ENCODE results near the gene ARHGAP15. TPM values are rescaled to one million over a fixed set of nuclear protein-coding genes. Genes with fewer than 3 reads are reported as not detected.

Gene ARHGAP15
- total RNA-seq, 1 donor from 2014 or later, result not detected

- DNase-seq (ENCODE audit: low read depth), result no peak
- no peak for TF ChIP-seq CTCF (conservative IDR thresholded peaks at IDR 0.05; ENCODE audit: low read depth, low read length)
- H3K4me3 ChIP-seq (ENCODE audit: low read depth, low read length), result no peak overlapping the region
Observed at GRCh38 chr2:143390171-143390570, 261.0 kb downstream of the ARHGAP15 start.

- DNase-seq (ENCODE audit: low read depth), result no peak
Observed at GRCh38 chr2:143392358-143392757, 263.1 kb downstream of the ARHGAP15 start.

GRCh38 chr2:143394062-143394461 lies 264.8 kb downstream of the ARHGAP15 start:
- no peak overlapping the region for H3K4me3 ChIP-seq (ENCODE audit: low read depth, low read length)
- TF ChIP-seq CTCF (conservative IDR thresholded peaks at IDR 0.05; ENCODE audit: low read depth, low read length), result no peak
- DNase-seq (ENCODE audit: low read depth), result no peak

More at GRCh38 chr2:143392358-143392757, 263.1 kb downstream of the ARHGAP15 start:
- H3K4me3 ChIP-seq (ENCODE audit: low read depth, low read length), result no peak overlapping the region
- TF ChIP-seq CTCF (conservative IDR thresholded peaks at IDR 0.05; ENCODE audit: low read depth, low read length), result no peak

GRCh38 chr2:143397884-143398614 lies 268.8 kb downstream of the ARHGAP15 start:
- no peak for DNase-seq (ENCODE audit: low read depth)
- TF ChIP-seq CTCF (conservative IDR thresholded peaks at IDR 0.05; ENCODE audit: low read depth, low read length), result no peak

GRCh38 chr2:143398781-143399180 lies 269.6 kb downstream of the ARHGAP15 start:
- TF ChIP-seq CTCF (conservative IDR thresholded peaks at IDR 0.05; ENCODE audit: low read depth, low read length), result no peak
- no peak overlapping the region for H3K4me3 ChIP-seq (ENCODE audit: low read depth, low read length)
- no peak for DNase-seq (ENCODE audit: low read depth)

More at GRCh38 chr2:143397884-143398614, 268.8 kb downstream of the ARHGAP15 start:
- H3K4me3 ChIP-seq (ENCODE audit: low read depth, low read length), result no peak overlapping the region

- no peak for DNase-seq (ENCODE audit: low read depth)
- H3K4me3 ChIP-seq (ENCODE audit: low read depth, low read length), result no peak overlapping the region
- no peak for TF ChIP-seq CTCF (conservative IDR thresholded peaks at IDR 0.05; ENCODE audit: low read depth, low read length)
Observed at GRCh38 chr2:143399631-143400069, 270.4 kb downstream of the ARHGAP15 start.

- H3K4me3 ChIP-seq (ENCODE audit: low read depth, low read length), result no peak overlapping the region
- TF ChIP-seq CTCF (conservative IDR thresholded peaks at IDR 0.05; ENCODE audit: low read depth, low read length), result no peak
- DNase-seq (ENCODE audit: low read depth), result no peak
Observed at GRCh38 chr2:143401861-143402260, 272.6 kb downstream of the ARHGAP15 start.
